Liver (tissue), 3 donors: Measurements from ENCODE around the gene SGIP1.

Experiments
- EGR1 ChIP-seq, 2 donors: IDR thresholded peaks; 2 replicates each; pipeline ENCODE4 v1.6.1; 2016 to 2018; ENCODE audit warnings: antibody characterized with exemption in 2 of 2, low read depth in 2 of 2
- FOXA1 ChIP-seq: IDR thresholded peaks from 2 replicates; pipeline ENCODE4 v1.6.1; 2016; ENCODE audit warnings: antibody characterized with exemption
- HNF4A ChIP-seq, 2 donors: conservative IDR thresholded peaks; 2 replicates each; pipeline ENCODE4 v1.6.1; 2016; ENCODE audit warnings: antibody characterized with exemption in 2 of 2, mild to moderate bottlenecking in 2 of 2
- HNF4G ChIP-seq: IDR thresholded peaks from 2 replicates; pipeline ENCODE4 v1.6.1; 2016; ENCODE audit warnings: antibody characterized with exemption
- NR2F2 ChIP-seq: IDR thresholded peaks from 2 replicates; pipeline ENCODE4 v1.6.1; 2016; ENCODE audit warnings: antibody characterized with exemption
- RAD21 ChIP-seq, 2 donors: IDR thresholded peaks; 2 replicates each; pipeline ENCODE4 v1.6.1; 2016; ENCODE audit warnings: antibody characterized with exemption in 2 of 2, mild to moderate bottlenecking in 2 of 2
- REST ChIP-seq: IDR thresholded peaks from 2 replicates; pipeline ENCODE4 v1.6.1; 2016; ENCODE audit warnings: antibody characterized with exemption, mild to moderate bottlenecking
- RXRA ChIP-seq, 2 donors: IDR thresholded peaks; 2 replicates each; pipeline ENCODE4 v1.6.1; 2017 to 2018; ENCODE audit warnings: antibody characterized with exemption in 2 of 2, mild to moderate bottlenecking in 1 of 2
- SP1 ChIP-seq: IDR thresholded peaks from 2 replicates; pipeline ENCODE4 v1.6.1; 2018; ENCODE audit warnings: antibody characterized with exemption, mild to moderate bottlenecking
- TAF1 ChIP-seq: conservative IDR thresholded peaks from 2 replicates; pipeline ENCODE4 v1.6.1; 2016; ENCODE audit warnings: antibody characterized with exemption, mild to moderate bottlenecking
- YY1 ChIP-seq: IDR thresholded peaks from 2 replicates; pipeline ENCODE4 v1.6.1; 2016; ENCODE audit warnings: antibody characterized with exemption, mild to moderate bottlenecking
- TF ChIP-seq, protein P1 (sequence below): fragments of 150-350 bp; IDR thresholded peaks from 2 replicates; pipeline ENCODE4 v1.5.1; 2017; ENCODE audit warnings: improper control_type of control experiment, low read depth, low read length; ENCODE audit not compliant: missing input control
- TF ChIP-seq, protein P2 (sequence below): IDR thresholded peaks from 2 replicates; pipeline ENCODE4 v1.6.1; 2016; ENCODE audit warnings: antibody characterized with exemption
- TF ChIP-seq, protein P3 (sequence below): IDR thresholded peaks from 2 replicates; pipeline ENCODE4 v1.6.1; 2016; ENCODE audit warnings: antibody characterized with exemption
- donor health status: healthy.
- donor health status: healthy.

GRCh38 chr1:66517959-66518358 lies 16.0 kb upstream of the SGIP1 start:
- TF ChIP-seq HNF4A (conservative IDR thresholded peaks at IDR 0.05) (no peak), EGR1 (IDR thresholded peaks at IDR 0.05; ENCODE audit: low read depth in 2 of 2) (no peak), REST (no peak), TAF1 (no peak), YY1 (no peak), NR2F2 (no peak), RXRA (IDR thresholded peaks at IDR 0.05) (no peak), RAD21 (IDR thresholded peaks at IDR 0.05) (no peak), FOXA1 (no peak), SP1 (no peak), HNF4G (no peak)
- TF ChIP-seq, protein P1, sequence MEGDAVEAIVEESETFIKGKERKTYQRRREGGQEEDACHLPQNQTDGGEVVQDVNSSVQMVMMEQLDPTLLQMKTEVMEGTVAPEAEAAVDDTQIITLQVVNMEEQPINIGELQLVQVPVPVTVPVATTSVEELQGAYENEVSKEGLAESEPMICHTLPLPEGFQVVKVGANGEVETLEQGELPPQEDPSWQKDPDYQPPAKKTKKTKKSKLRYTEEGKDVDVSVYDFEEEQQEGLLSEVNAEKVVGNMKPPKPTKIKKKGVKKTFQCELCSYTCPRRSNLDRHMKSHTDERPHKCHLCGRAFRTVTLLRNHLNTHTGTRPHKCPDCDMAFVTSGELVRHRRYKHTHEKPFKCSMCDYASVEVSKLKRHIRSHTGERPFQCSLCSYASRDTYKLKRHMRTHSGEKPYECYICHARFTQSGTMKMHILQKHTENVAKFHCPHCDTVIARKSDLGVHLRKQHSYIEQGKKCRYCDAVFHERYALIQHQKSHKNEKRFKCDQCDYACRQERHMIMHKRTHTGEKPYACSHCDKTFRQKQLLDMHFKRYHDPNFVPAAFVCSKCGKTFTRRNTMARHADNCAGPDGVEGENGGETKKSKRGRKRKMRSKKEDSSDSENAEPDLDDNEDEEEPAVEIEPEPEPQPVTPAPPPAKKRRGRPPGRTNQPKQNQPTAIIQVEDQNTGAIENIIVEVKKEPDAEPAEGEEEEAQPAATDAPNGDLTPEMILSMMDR = no peak
- TF ChIP-seq, protein P2, sequence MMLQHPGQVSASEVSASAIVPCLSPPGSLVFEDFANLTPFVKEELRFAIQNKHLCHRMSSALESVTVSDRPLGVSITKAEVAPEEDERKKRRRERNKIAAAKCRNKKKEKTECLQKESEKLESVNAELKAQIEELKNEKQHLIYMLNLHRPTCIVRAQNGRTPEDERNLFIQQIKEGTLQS = no peak
- TF ChIP-seq, protein P3, sequence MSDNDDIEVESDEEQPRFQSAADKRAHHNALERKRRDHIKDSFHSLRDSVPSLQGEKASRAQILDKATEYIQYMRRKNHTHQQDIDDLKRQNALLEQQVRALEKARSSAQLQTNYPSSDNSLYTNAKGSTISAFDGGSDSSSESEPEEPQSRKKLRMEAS = no peak
